GM18909 (cell line): ENCODE data around the gene SUPT6H.
"Not testable (repeated sequence)": the region's sequence is repeated elsewhere in the genome, so short reads cannot be mapped to it uniquely, and the experiment has no call there.

Source experiments
- ATAC-seq: cut with Tn5 transposase; IDR thresholded peaks from one replicate; pipeline ENCODE4 v1.9.1; 2021; ENCODE audit warnings: mild to moderate bottlenecking; ENCODE audit not compliant: unreplicated experiment, poor library complexity

Gene SUPT6H

DNA sequence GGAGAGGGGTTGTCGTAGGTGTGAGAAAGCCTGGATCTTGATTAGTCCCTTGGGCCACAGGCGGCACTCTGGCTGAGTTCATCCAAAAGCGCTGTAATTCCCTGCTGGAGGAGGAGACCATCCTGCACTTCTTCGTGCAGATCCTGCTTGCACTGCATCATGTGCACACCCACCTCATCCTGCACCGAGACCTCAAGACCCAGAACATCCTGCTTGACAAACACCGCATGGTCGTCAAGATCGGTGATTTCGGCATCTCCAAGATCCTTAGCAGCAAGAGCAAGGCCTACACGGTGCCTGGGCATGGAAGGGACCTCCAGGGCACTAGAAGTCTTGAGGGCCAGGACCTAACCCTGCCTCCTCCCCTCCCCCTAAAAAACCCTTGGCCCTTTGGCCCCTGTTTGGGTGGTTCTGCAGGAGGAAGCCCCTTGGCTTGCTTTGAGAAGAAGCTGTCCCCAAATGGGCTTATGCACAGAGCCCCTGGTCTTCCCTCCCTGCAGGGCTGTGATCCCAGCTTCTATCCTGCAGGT is 72.8 kb downstream of the SUPT6H start:
- ATAC-seq, result no peak

DNA sequence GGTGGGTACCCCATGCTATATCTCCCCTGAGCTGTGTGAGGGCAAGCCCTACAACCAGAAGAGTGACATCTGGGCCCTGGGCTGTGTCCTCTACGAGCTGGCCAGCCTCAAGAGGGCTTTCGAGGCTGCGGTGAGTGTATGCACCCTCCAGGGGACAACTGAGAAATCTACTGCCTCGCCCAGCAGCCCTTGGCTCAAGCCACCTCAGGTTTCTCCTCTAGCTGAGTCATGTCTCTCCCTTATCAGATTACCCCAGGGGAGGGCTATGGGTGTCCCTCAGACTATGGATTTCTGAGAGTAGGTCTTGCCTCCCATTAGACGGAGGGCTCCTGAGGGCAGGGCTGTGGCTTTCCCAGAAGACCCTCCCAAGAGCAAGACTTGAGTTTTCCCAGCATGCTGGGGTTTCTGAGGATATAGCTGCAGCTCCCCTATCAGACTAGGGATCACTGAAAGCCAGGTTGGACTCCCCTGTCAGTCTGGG is 73.3 kb downstream of the SUPT6H start:
- ATAC-seq, result no peak

DNA sequence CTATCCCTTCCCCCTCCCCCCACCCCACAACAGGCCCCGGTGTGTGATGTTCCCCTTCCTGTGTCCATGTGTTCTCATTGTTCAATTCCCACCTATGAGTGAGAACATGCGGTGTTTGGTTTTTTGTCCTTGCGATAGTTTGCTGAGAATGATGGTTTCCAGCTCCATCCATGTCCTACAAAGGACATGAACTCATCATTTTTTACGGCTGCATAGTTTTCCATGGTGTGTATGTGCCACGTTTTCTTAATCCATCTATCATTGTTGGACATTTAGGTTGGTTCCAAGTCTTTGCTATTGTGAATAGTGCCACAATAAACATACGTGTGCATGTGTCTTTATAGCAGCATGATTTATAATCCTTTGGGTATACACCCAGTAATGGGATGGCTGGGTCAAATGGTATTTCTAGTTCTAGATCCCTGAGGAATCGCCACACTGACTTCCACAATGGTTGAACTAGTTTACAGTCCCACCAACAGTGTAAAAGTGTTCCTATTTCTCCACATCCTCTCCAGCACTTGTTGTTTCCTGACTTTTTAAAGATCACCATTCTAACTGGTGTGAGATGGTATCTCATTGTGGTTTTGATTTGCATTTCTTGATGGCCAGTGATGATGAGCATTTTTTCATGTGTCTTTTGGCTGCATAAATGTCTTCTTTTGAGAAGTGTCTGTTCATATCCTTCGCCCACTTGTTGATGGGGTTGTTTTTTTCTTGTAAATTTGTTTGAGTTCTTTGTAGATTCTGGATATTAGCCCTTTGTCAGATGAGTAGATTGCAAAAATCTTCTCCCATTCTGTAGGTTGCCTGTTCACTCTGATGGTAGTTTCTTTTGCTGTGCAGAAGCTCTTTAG is 74.1 kb downstream of the SUPT6H start:
- ATAC-seq, result not testable (repeated sequence)

DNA sequence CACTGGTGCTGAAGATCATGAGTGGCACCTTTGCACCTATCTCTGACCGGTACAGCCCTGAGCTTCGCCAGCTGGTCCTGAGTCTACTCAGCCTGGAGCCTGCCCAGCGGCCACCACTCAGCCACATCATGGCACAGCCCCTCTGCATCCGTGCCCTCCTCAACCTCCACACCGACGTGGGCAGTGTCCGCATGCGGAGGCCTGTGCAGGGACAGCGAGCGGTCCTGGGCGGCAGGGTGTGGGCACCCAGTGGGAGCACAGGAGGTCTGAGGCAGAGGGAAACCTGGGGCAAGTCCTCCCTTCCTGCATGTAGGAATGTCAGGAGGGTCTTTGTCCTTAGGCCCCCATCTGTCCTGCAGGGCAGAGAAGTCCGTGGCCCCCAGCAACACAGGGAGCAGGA is 75.3 kb downstream of the SUPT6H start:
- ATAC-seq, result no peak

DNA sequence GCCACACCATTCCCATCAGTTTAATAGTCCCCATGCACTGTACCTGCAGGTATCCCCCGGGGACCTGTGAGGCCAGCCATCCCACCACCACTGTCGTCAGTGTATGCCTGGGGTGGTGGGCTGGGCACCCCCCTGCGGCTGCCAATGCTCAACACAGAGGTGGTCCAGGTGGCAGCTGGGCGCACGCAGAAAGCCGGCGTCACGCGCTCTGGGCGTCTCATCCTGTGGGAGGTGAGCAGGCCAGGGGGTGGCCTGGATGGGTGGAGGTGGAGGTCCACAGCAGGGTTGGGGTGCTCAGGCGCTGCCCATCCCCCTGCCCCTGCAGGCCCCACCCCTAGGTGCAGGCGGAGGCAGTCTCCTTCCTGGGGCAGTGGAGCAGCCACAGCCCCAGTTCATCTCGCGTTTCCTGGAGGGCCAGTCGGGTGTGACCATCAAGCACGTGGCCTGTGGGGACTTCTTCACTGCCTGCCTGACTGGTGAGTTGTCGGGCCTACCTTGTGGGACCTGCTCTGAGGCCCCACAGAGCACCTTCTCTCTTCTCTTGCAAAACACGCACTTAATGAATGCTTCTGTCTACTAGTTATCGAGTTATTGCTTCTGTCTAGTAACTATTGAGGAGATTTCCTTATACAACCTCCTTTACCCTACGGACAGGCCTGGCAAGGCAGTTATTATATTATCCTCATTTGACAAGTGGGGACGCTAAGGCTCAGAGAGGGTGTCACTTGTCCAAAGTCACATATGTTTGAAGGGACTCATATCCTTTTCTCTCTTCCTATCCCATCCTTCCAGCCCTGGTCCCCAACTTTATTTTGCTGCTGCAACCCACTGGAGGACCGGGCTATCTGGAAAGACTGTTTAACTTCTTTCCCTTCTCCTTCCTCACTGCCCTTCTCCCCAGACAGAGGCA is 76.0 kb downstream of the SUPT6H start:
- peak; percentile 63 for ATAC-seq

DNA sequence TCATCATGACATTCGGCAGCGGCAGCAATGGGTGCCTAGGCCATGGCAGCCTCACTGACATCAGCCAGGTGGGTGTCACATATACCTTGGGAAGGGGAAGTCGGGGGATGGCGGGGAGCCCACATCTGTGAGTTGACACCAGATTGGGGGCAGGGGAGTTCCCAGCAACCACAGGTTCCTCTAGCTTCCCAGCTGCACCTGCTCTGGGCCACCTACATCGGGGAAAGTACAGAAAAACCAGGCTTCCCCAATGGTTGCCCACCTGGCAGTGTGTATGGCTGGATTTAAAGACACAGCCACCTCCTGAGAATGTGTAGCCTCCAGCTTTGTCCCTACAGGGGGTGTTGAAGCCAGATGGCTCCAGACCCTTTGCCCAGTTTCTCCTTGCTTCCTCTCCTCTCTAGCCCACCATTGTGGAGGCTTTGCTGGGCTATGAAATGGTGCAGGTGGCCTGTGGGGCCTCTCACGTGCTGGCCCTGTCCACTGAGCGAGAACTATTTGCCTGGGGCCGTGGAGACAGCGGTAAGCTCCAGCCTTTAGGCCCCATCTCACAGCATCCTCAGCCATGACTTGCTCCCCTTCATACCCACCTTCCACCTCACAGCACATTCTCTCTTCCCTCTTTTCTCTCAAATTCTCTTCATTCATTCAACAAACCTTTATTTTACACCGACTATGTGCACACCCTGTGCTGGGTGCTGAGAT is 76.8 kb downstream of the SUPT6H start:
- no peak for ATAC-seq

DNA sequence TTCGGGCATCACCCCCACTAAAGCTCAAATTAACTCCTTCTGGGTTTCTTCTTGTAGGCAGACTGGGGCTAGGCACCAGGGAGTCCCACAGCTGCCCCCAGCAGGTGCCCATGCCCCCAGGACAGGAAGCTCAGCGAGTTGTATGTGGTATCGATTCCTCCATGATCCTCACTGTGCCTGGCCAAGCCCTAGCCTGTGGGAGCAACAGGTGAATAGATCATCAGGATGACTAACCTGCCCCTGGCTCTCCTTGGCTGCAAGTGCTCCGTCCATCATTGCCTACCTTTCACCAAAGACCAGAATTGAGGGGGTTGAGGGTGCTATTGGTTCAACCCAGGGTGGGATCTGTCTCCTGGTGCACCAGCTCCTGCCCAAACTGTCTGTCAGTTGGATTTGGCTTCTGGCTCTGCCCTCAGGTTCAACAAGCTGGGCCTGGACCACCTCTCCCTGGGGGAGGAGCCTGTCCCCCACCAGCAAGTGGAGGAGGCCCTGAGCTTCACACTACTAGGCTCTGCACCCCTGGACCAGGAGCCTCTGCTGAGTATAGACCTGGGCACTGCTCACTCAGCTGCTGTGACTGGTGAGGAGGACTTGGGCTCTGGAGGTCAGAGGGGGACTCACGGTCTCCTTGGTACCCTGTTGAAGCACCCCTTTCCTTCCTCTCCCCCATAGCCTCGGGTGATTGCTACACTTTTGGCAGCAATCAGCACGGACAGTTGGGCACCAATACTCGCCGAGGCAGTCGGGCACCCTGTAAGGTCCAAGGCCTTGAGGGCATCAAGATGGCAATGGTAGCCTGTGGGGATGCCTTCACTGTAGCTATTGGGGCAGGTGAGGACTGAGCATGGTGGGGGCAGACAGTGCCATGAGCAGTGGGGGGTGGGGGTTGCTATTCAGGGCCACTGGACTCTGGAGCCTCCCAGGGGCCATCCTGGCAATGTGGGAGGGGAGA is 78.7 kb downstream of the SUPT6H start:
- ATAC-seq, result no peak

DNA sequence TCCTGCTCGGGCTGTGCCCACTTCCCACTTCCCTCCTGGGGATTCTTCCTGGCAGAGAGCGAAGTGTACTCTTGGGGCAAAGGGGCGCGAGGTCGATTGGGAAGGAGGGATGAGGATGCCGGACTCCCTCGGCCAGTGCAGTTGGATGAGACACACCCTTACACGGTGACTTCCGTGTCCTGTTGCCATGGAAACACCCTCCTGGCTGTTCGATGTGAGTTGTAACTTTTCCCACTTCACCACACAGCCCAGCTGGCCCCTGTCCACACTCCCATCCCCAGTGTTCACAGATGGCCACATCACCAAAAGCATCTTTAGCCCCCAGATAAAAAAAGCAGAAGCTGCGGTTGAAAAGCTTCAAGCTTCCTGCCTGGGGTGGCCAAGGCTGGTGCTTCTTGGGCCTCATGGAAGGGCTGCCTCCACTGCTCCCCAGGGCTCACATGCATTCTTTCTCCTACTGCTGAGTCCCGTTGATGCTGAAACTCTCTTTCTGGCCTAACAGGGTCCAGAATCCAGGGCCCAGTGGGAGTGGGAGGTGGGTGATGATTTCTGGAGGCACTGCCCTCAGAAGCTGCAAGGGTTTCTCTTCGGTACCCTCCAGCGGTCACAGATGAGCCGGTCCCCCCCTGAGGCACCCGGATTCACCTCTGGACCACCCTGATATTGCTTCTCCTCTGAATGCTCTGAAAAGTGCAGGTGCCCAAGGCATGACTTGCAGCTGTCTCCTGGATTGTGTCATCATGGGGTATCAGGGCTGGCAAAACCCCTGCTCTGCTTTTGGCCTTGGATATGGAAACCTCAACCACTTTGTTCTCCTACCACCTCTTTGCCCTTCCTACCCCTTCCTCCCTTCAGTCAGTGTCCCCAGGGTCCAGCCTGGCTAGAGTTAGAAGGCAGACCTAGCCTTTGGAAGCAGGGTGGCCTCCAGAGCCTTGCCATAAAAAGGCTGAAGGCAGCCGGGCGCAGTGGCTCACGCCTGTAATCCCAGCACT is 79.6 kb downstream of the SUPT6H start:
- no peak for ATAC-seq

DNA sequence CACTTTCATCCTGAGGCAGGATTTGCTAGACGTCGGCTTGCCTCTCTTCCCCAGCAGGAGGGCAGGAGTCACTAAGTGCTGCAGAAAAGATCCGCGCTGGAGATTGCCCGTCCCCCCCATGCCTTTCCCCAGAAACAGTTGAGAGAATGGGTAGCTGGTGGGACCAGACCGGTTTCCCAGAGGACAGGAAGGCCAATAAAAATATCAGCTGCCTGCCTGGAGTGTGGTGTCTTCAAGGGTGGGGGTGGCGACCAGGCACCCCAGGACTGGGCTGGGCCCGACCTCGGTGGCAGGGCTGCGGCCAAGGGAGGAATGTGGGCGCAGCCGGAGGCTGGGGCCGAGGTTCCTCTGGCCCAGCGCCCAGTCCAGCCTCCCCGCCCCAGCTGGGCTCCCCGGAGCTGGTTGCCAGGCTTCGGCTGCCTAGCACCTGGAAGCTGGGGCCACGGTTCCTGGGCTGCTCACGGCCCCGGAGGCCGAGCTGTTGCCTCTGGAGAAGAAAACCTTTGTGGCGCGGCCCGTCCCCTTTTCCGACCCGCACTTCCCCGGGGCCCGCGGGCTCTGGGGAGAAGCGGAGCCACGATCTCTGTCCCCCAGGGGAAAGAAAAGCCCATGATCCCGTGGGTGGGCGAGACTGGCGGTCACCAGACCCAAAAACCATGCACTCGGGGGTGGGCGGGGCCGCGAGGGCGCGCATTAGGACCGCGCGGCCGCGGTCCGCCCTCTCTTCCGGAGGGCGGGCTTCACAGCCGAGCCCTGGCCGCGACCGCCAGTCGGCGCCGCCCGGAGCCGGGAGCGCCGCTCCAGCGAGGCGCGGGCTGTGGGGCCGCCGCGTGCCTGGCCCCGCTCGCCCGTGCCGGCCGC is 81.5 kb downstream of the SUPT6H start, which contains the start of gene TRAF4:
TSS of gene TRAF4 (plus strand) at position 769 of the 861 bp plus-strand sequence. CDS start 102 bp downstream, outside the sequence.
- peak; percentile 61 for ATAC-seq

DNA sequence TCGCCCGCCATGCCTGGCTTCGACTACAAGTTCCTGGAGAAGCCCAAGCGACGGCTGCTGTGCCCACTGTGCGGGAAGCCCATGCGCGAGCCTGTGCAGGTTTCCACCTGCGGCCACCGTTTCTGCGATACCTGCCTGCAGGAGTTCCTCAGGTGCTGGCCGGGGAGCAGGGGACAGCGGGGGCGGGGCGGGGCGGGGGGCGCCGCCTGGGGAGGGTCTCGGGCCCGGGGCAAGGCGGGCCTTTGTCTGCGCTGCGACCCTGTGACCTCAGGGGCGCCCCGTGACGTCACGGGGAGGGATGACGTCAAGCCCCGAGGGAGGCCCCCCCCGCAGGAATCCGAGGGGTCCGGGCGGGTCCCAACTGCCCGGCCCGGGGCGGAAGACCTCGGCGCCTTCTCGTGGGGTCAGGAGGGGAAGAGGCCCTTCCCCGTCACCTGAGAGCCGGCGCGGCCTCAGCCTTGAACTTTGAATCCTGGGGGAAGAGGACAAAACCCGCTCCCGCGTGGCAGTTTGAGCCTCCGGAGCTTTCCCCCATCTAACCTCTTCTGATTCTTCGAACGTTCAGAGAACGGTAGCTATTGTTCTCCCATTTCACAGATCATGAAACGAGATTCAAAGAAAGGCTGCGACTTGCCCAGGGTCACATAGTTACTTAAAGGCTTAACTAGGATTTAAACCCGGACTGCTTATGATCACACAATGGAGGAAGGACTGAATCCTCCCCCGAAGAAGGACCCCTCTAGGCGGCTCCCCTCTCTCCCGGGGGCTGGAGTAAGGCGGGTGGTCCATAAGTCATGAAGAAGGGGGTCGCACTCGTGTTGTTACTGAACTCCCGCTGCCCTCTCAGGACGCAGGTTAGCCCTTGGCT is 82.3 kb downstream of the SUPT6H start:
- no peak for ATAC-seq

DNA sequence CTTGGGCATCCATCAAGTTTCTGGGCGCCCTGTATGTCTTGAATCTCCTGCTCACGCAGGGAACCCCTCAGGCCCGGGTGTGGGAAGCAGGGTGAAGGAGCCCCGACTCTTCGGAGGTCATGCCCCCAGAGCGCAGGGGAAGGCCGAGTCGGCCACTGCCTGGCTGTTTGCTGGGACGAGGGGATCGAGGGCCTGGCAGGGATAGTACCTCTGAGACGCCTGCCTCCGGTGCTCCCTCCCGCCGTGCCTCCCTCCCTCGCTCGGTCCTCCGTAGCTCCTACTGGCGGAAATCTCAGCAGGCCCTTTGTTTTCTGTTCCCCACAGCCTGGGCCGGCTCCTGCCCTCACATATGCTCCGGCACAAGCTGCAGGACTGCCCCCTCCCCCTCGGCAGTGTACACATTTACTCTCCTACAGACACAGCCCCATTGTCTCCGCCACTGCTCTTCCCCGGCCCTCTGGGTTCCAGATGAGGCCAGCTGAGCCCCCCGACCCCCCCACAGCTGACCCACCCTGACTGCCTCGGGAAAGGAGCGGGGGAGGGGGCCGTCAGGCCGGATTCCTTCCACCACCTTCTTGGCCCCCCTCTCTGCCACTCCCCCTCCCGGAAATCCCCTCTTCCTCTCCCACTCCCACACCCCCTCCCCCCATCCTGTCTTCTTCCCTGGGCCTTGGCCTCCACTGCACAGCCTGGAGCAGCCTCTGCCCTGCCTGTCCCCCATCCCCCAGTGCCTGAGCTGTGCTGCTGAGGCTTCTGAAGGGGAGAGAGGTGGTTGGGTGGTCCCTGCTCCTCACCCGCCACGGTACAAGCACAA is 83.2 kb downstream of the SUPT6H start:
- no peak for ATAC-seq

DNA sequence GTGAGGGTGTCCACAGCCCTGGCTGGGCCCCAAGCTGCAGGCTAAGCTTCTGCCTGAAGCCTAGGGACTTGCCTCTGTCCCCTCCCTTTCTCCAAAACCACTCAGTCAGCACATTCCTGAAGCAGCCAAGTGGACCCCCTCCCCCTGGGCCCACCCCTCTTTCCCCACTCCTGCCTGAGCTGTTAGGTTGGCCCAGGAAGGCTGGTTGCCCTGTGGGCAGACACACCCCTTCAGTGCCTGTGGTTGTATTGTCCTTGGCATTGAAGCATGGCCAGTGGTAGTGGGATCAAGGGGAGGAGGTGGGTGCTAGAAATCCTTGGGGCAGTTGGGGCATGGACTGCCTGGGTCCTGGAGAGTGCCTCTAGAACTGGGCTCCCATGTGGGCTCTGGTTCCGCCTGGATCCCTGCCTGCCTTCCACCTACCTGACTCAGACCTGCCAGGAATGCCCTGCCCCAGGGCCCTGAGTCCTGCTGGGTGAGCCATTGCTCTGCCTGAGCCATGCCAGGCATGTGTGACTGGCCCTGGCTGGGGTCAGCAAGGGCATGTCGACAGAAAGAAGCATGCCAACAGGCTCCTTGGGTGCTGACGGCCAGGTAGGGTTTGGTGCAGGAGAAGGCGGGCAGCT is 83.9 kb downstream of the SUPT6H start:
- ATAC-seq, result no peak

DNA sequence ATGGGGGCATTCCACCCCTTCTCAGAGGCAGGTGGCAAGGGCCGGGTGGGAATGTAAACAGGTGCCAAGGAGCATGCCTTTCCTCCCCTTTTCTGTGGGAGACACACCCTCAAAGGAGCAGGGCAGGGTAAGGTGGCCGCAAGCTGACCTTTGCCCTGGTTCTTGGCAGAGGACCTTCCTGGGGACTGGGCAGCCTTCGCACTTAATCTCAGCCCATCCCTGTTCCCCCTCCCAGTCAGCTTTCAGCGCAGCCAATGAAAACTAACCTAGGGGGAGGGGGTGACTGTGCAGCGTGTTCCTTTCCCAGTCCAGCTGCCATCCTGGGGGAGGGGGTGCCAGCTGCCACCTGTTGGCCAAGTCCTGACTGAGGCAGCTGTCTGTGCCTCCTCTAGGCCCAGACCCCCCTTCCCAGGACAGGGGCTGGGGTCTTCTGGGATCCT is 84.6 kb downstream of the SUPT6H start:
- ATAC-seq, result no peak

DNA sequence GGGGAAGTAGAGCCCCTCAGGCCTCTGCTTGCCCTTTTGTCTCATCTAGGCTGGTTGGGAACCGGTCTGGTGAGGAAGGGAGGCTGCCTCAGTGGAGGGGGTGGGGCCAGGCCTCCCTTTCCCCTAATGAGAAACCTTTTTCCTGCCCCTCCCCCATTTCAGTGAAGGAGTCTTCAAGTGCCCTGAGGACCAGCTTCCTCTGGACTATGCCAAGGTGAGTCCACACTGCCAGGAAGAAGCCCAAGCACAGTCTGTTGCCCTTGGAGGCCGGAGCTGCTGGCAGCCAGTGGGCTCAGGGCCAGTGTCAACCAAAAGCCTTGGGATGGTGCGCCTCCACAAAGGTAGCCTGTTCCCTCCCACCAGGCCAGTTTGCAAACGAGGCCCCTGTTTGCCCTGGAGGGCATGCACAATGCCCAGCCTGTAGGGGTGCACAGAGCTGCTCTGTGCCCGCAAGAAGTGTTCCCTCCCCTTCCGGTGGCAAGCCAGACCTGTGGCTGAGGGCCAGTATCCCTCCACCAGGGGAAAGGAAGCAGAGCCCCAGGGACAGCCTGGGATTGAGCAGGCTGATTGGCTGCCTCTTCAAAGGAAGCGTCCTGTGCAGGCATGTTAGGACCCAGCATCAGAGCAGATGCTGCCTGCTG is 85.2 kb downstream of the SUPT6H start:
- ATAC-seq, result no peak
